Measurements from ENCODE around the gene BICDL2.

GRCh38 chr16:3025032-3026002, 11.4 kb downstream of the BICDL2 start:
- TF ChIP-seq LEF1 (IDR thresholded peaks at IDR 0.05; ENCODE audit: borderline replicate concordance) = no peak
- TF ChIP-seq ELF4 (IDR thresholded peaks at IDR 0.05) = no peak
- no peak for TF ChIP-seq PKNOX1 (IDR thresholded peaks at IDR 0.05)
- TF ChIP-seq SUZ12 (IDR thresholded peaks at IDR 0.05) = no peak
- no peak for TF ChIP-seq FOXM1 (IDR thresholded peaks at IDR 0.05; ENCODE audit: borderline replicate concordance)
- TF ChIP-seq SP1 (IDR thresholded peaks at IDR 0.05) = no peak
- no peak for TF ChIP-seq NFRKB (IDR thresholded peaks at IDR 0.05)
- TF ChIP-seq TARDBP (IDR thresholded peaks at IDR 0.05) = no peak
- no peak for TF ChIP-seq L3MBTL2 (conservative IDR thresholded peaks at IDR 0.05)
- no peak for TF ChIP-seq FOXA1 (IDR thresholded peaks at IDR 0.05)
- no peak for TF ChIP-seq FOXK2 (IDR thresholded peaks at IDR 0.05)
- TF ChIP-seq ARNT (IDR thresholded peaks at IDR 0.05) = no peak
- no peak for TF ChIP-seq HDGF (IDR thresholded peaks at IDR 0.05; ENCODE audit: borderline replicate concordance)
